Muscle layer of duodenum (tissue), 2 donors: Measurements from ENCODE around the gene SLC36A3.
"Not testable (repeated sequence)": the region's sequence is repeated elsewhere in the genome, so short reads cannot be mapped to it uniquely, and the experiment has no call there.

Experiments
- H3K27ac ChIP-seq: one replicate; pipeline ENCODE4 v1.7.0; 2013; ENCODE audit warnings: mild to moderate bottlenecking, low read length
- H3K27me3 ChIP-seq: one replicate; pipeline ENCODE4 v1.7.0; 2013; ENCODE audit warnings: low read depth, mild to moderate bottlenecking, control low read depth, low read length
- H3K36me3 ChIP-seq, 2 donors: one replicate each; pipeline ENCODE4 v1.7.0; 2013; ENCODE audit warnings: low read length in 2 of 2, control low read depth in 1 of 2, mild to moderate bottlenecking in 1 of 2; ENCODE audit not compliant: insufficient read depth in 2 of 2, control insufficient read depth in 1 of 2
- H3K4me1 ChIP-seq, 2 donors: one replicate each; pipeline ENCODE4 v1.7.0; 2013; ENCODE audit warnings: low read length in 2 of 2, mild to moderate bottlenecking in 2 of 2, control low read depth in 1 of 2, moderate library complexity in 1 of 2; ENCODE audit not compliant: insufficient read depth in 2 of 2, control insufficient read depth in 1 of 2
- H3K4me3 ChIP-seq, 2 donors: one replicate each; pipeline ENCODE4 v1.7.0; 2013; ENCODE audit warnings: low read length in 2 of 2, low read depth in 1 of 2, mild to moderate bottlenecking in 1 of 2
- H3K9me3 ChIP-seq, 2 donors: one replicate each; pipeline ENCODE4 v1.7.0; 2013; ENCODE audit warnings: low read length in 2 of 2, control low read depth in 1 of 2, mild to moderate bottlenecking in 1 of 2; ENCODE audit not compliant: control insufficient read depth in 1 of 2
- donor health status: healthy.

Gene SLC36A3

DNA sequence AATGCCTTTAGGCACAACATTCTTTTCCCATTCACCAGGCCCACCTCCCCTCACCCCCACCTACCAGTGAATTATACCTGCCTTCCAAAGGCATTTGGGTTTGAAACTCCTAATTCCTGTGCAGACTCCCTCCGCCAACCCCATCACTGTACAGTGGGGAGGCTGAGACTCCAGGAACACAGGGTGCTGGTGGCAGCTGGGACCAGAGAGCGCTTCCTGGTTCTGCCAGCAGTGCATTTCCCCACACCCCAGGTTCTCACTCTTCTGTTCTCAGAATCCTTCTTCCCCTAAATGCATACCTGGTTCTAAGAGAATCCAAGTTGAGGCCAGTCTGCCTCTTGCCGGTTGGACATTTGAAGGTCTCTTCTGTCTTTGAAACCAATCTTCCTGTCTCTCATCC, 22.7 kb upstream of the SLC36A3 start:
- H3K4me1 ChIP-seq, result no peaks in the 10 kb centered on the region
- H3K36me3 ChIP-seq, result no peaks in the 10 kb centered on the region
- no peaks in the 10 kb centered on the region for H3K9me3 ChIP-seq
- no peak overlapping the region for H3K4me3 ChIP-seq
- no peaks in the 10 kb centered on the region for H3K27me3 ChIP-seq
- H3K27ac ChIP-seq, result no peak overlapping the region

DNA sequence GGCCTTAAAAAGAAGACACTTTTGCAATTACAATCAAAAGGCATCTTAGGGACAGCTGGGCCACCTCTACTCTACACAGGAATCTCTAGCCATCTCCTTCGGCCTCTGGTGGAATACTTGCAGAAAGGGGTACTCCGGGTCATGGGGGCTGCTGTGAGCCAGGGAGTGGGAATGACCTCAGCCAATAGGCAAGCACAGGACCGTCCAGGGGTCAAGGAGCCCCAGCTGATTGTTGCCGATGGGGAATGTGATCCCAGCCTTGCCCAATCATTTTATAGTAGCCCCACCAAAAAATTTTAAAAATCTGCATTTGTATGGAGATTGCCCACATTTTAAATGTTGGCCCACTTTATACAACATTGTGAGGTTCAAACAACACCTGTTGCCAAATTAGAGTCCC, 16.9 kb upstream of the SLC36A3 start:
- Histone ChIP-seq H3K27me3 (no peaks in the 10 kb centered on the region), H3K4me3 (no peak overlapping the region), H3K4me1 (peaks cover 0 to 4% of the 10 kb centered on the region in 2 donors), H3K36me3 (no peaks in the 10 kb centered on the region), H3K9me3 (no peaks in the 10 kb centered on the region), H3K27ac (no peak overlapping the region)

DNA sequence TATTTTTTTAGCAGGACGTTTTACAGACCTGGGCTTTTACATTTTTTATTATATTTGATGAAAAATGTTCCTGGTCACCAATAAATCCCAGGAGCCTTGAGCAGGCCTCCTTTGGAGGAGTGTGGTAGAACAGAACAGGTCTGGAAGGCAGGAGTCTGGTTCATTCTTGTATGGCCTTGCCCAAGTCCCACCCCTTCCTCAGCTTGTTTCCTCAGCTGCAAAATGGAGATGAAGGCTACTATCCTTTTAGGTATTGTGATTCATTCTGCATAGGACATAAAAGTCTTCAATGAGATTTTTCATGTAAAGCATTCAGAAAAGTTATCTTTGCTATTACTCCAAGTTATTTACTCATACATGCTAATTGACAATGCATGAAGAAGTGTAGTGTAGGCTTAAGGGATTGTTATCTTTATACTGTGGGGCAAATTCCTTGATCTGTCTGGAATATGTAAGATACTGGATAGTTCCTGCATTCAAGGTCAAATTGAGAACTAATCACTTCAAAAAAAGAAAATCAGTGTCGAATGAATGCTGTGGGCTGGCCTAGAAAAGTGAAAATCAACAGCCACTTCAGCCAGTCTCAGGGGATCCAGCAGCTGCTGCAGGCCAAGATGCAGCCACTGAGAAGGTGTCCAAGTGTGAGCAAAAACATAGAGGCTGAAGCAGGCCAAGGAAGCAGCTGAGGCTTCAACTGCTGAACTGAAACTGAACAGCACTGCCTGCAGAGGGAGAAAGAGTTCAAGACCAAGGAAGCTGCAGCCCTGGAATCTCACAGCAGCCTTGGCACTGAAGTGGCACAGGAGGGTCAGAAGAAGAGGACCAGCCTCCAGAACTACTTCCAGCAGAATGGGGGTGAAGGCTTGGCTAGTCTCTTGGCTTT, 15.5 kb upstream of the SLC36A3 start:
- Histone ChIP-seq H3K27ac (no peak overlapping the region), H3K36me3 (no peaks in the 10 kb centered on the region), H3K27me3 (no peaks in the 10 kb centered on the region), H3K9me3 (no peaks in the 10 kb centered on the region), H3K4me1 (peaks cover 0 to 4% of the 10 kb centered on the region in 2 donors), H3K4me3 (no peak overlapping the region)

DNA sequence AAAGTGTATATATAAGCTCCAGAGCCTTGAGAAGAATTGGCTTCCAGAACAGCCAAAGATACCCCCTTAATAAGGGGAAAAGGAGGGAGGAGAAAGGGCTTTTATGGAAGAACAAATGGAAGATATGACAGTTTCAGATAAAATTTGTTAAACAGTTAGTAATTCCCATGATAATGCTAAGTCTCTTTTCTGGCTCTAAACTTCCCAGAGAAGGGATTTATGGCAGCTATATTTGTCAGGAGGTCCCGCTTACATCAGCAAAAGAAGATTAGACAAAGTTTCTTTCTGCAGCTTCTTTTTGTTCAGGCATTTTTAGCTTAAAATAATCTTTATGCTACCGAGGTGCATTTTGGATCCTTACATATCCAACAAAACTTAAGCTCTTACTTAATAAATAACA, 14.3 kb upstream of the SLC36A3 start:
- no peak overlapping the region for H3K4me3 ChIP-seq
- H3K9me3 ChIP-seq, result no peaks in the 10 kb centered on the region
- H3K4me1 ChIP-seq, result peaks cover 0 to 4% of the 10 kb centered on the region in 2 donors
- H3K27ac ChIP-seq, result no peak overlapping the region
- no peaks in the 10 kb centered on the region for H3K36me3 ChIP-seq
- no peaks in the 10 kb centered on the region for H3K27me3 ChIP-seq

DNA sequence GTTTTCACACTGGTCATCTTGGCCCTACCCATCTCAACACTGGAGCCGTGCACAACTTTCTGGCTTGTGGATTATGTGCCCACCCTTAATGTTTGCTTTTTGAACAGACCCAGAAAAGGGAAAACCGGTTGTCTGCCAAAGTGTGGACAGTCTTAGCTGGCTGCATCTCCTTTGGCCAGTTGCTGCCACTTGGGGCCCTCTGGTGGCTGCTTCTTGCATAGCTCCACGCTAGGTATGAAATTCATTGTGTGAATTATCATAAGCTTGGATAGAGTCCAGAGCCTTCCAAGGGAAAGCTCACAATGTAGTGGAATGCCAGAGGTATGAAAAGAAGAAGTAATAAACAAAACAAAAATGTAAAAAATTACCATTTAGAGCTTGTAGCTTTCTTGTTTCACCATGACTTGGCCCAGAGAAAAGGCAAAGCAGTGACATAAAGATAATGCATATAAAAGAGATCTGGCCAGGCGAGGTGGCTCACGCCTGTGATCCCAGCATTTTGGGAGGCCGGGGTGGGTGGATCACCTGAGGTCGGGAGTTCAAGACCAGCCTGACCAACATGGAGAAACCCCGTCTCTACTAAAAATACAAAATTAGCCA, 12.5 kb upstream of the SLC36A3 start:
- Histone ChIP-seq H3K9me3 (no peaks in the 10 kb centered on the region), H3K4me1 (peaks cover 0 to 4% of the 10 kb centered on the region in 2 donors), H3K36me3 (no peaks in the 10 kb centered on the region), H3K27ac (no peak overlapping the region), H3K4me3 (no peak overlapping the region), H3K27me3 (no peaks in the 10 kb centered on the region)

DNA sequence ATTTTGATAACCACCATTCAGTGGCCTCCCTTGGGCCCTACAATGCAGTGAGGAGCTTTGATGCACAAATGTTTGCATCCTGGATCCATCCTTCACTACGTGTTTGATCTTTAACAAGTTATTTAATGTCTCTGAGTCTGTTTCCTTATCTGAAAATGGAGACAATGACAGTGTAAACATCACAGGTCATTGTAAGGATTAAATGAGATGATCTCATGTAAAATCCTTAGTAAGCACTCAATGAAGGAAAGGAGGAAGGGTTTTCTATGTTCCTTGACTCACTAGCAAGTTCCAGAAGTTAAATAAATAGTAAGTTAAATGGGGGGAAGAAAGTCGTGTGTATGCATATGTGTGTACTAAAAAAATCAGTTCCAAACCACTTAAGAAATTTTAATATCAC, 9.8 kb upstream of the SLC36A3 start:
- H3K9me3 ChIP-seq, result no peaks in the 10 kb centered on the region
- no peak overlapping the region for H3K4me3 ChIP-seq

DNA sequence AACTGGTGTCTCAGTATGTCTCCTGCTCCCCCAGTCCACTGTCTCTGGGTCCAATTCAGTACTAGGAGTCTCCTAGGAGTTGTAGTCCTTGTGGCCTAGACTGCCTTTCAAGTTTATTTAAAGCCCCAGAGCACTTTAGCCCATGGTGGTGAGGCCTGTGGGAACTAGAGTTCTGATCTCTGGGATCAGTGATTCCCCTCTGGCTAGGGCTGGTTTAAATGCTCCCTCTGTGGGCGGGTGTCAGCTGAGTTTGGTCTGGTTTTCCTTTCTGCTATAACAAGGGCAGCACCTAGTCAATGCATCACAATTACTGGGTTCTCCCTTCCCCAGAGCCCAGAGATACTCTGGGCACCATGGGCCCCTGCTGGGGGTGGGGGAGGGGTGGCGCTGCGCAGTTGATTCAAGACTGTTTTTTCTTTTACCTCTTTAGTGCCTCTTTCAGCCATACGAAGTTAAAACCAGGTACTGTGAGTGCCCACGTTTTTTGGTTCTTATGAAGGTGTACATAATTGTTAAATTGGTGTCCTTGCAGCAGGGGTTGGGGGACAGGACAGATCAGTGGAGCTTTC, 9.3 kb upstream of the SLC36A3 start:
- Histone ChIP-seq H3K4me3 (no peak overlapping the region), H3K9me3 (no peaks in the 10 kb centered on the region), H3K36me3 (no peaks in the 10 kb centered on the region), H3K27me3 (no peaks in the 10 kb centered on the region), H3K27ac (no peak overlapping the region), H3K4me1 (peaks cover 0 to 4% of the 10 kb centered on the region in 2 donors)

More for the DNA sequence above, 9.8 kb upstream of the SLC36A3 start:
- no peaks in the 10 kb centered on the region for H3K27me3 ChIP-seq
- no peaks in the 10 kb centered on the region for H3K36me3 ChIP-seq
- H3K27ac ChIP-seq, result no peak overlapping the region
- peaks cover 0 to 4% of the 10 kb centered on the region in 2 donors for H3K4me1 ChIP-seq

DNA sequence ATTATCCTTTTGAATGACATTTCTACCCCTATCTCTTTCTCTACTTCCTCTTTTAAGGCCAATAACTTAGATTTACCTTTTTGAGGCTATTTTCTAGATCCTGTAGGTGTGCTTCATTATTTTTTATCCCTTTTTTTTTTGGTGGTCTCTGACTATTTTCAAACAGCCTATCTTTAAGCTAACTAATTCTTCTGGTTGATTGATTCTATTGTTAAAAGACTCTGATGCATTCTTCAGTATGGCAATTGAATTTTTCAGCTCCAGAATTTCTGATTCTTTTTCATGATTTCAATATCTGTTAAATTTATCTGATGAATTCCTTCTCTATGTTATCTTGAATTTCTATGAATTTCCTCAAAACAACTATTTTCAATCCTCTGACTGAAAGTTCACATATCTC, 7.4 kb upstream of the SLC36A3 start:
- Histone ChIP-seq H3K36me3 (no peaks in the 10 kb centered on the region), H3K4me1 (peaks cover 0 to 2% of the 10 kb centered on the region in 2 donors), H3K4me3 (no peak overlapping the region), H3K9me3 (no peaks in the 10 kb centered on the region), H3K27me3 (no peaks in the 10 kb centered on the region), H3K27ac (no peak overlapping the region)

DNA sequence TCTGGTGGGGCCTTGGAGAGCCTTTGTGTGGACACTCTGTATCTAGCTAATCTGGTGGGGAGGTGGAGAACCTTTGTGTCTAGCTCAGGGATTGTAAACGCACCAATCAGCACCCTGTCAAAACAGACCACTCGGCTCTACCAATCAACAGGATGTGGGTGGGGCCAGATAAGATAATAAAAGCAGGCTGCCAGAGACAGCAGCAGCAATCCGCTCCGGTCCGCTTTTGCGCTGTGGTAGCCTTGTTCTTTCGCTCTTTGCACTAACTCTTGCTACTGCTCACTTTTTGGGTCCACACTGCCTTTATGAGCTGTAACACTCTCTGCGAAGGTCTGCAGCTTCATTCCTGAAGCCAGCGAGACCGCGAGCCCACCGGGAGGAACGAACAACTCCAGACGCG, 6.3 kb upstream of the SLC36A3 start:
- not testable (repeated sequence) for H3K4me1 ChIP-seq, H3K27ac ChIP-seq, H3K36me3 ChIP-seq, H3K27me3 ChIP-seq, H3K9me3 ChIP-seq, H3K4me3 ChIP-seq

DNA sequence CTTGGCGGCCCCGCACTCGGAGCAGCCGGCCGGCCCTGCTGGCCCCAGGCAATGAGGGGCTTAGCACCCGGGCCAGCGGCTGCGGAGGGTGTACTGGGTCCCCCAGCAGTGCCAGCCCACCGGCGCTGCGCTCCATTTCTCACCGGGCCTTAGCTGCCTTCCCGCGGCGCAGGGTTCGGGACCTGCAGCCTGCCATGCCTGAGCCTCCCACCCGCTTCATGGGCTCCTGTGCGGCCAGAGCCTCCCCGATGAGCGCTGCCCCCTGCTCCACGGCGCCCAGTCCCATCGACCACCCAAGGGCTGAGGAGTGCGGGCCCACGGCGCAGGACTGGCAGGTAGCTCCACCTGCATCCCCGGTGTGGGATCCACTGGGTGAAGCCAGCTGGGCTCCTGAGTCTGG, 5.7 kb upstream of the SLC36A3 start:
- not testable (repeated sequence) for H3K27ac ChIP-seq, H3K4me1 ChIP-seq, H3K9me3 ChIP-seq, H3K36me3 ChIP-seq, H3K4me3 ChIP-seq, H3K27me3 ChIP-seq

DNA sequence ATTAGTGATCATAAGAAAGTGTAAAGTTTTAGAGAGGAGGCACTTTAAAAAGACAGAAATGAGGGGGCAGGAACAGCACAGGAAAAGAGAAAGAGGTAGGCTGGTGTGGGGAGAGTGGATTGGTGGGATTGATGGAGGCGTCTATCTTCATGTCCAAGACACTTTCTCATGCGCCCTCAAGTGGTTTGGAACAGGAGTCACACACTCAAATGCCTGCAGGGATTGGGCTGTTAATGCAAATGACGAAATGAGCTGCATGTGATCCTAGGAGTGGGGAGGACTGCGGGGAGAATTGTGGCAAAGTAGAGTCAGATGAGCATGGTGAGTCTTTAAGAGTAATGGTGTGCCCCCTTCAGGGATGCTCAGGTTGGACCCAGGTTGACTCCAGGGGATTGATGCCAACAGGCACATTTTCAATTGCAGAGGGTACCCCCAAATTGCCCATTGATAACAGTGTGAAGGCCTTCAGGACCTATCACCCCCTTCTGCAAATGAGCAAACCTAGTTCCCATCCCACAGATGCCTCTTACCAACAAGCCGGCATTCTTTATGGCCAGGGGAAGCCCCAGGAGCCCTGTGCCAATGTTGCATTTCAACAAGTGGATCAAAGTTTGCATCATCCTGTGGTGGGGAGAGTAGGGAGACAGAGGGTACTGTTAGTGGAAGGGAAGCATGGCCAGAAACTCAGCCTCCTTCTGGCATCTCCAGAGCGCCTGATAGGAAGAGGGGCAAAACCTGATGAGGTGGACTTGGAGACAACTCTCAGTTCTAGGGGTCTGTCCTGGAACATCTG, 5.3 kb downstream of the SLC36A3 start:
- no peaks in the 10 kb centered on the region for H3K9me3 ChIP-seq
- H3K36me3 ChIP-seq, result no peaks in the 10 kb centered on the region
- no peak overlapping the region for H3K27ac ChIP-seq
- H3K27me3 ChIP-seq, result no peaks in the 10 kb centered on the region
- H3K4me3 ChIP-seq, result no peak overlapping the region
- no peaks in the 10 kb centered on the region for H3K4me1 ChIP-seq
